GM10847 (cell line): Measurements from ENCODE around the gene MMP15.

Source experiments
- POLR2A ChIP-seq: IDR thresholded peaks from 2 replicates; pipeline ENCODE4 v1.6.1; 2011; ENCODE audit not compliant: insufficient read length; ENCODE audit errors: extremely low read depth

MMP15 gene

DNA sequence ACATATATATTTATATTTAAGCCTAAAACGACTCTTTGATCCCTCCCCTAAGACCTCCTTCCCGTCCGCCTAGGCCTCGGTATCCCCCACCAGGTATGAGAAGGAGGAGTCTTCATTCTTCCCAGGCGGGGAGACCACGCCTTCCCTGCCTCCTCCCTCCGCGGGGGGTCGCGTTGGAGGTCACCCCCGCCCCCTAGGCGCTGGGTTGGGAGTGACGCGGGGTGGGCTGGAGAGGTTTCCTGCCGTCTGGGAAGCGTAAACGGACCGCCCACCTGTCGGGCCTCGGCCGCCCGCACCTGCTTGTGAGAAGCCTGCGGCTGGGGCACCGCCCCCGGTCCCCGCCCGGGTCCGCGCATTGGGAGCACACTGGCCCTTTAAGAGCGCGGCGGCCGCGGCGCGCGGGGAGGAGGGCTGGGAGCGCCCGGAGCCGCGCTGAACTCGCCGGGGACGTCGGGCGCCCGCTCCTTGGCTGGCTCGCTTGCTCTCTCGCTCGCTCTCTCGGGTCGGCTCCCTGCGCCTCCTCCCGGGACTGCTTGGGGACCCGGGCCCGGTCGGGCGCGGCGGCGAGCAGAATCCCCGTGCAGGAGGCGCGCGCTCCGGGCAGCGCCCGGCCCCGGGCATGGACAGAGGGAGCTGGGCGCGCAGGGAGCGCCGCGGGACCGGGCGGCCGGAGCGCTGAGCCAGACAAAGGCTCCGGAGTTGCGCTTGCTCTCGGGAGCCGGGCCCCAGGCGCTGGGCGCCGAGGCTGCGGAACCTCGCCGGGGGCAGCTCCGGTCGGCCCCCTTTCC lies at the start of gene MMP15:
MMP15 (plus strand) TSS at position 404 of the 788 bp plus-strand sequence. CDS start 597 bp downstream, outside the sequence.
- no peak for TF ChIP-seq POLR2A

DNA sequence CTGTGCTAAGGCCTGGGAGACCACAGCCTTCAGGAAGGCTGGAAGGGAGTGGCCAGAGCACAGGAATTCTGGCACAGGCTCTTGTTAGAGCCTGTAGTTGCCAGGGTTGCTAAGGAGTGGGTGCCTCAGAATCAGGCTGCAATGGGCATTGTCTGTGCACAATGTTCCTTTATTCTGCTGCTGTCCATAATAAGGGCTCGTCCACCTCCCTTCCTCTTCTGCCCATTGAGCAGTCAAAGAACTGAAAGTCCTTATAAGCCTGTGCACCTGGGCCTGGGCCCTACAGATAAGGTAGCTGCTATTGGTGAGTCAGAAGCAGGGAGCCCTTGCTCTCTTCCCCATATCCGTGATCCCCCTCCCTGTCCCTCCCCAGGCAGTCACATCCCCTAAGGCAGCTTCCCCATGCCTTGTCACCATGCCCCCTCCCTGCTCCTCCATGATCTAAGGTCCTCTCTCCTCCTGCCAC lies 49.2 kb upstream of the MMP15 start:
- TF ChIP-seq POLR2A = no peak

DNA sequence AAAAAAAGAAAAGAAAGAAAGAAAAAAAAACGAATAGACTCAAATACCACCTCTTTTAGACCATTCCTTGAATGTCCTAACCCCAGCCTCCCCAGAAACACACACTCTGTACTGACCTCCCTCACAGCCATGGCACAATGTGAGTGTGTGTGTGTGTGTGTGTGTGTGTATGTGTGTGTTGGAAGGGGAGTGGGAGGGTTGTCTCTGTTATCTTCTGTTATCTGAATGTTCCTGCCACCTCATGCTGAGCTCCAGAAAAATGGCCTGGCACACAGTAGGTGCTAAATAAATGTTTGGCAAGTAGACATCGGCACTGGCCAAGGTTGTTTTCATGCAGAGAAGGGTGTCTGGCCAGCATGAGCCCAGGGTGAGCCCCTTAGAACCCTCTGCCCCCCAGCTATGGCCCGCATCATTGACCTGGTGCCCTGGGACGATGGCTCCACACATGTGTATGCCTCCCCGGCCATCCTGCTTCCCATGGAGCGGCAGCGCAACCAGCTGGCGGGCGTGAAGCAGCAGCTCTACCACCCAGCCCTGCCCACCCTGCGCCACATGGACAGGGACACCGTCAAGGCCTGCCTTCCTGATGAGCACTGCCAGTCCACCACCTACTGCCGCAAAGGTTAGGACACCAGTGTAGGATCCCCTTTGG lies 48.0 kb upstream of the MMP15 start:
- TF ChIP-seq POLR2A = no peak

DNA sequence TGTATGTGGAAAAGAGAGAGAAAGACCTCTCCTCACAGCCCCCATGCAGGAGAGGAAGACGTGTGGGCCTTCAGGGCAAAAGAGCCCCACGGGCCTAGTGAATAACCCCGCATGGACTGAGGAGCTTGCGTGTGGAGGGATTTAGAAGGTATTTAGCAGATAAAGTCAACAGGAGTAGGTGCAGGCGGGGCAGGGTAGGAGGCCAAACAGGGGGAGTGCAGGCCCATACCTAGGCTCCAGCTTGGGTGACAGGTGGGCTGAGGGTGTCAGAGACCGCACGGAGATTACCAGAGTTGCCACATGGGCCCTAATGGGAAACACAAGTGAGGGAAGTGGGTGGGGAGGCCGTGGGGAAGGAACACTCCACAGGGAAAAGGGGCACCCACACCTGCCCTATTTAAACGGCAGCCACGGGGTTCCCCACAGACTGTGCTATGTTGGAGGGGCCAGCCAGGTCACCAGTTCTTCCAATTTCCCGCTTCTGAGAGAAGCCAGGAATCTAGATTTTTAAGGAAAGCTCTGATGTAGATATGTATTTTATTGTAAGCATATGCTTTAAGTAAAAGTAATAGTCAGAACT lies 46.5 kb upstream of the MMP15 start:
- TF ChIP-seq POLR2A = no peak

DNA sequence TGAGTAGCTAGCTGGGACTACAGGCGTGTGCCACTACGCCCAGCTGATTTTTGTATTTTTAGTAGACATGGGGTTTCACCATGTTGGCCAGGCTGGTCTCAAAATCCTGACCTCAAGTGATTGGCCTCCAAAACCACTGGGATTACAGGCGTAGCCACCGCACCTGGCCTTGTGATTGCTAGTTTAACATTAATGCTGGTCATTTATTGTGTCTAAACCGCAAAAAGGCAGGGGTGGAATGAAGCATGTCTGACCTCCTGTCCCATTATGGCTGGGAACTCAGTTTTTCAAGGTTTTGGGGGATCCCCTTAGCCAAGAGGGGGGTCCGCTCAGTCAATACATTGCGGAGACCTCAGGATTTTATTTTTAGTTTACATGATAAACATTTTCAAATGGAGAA lies 43.9 kb upstream of the MMP15 start:
- TF ChIP-seq POLR2A = no peak

DNA sequence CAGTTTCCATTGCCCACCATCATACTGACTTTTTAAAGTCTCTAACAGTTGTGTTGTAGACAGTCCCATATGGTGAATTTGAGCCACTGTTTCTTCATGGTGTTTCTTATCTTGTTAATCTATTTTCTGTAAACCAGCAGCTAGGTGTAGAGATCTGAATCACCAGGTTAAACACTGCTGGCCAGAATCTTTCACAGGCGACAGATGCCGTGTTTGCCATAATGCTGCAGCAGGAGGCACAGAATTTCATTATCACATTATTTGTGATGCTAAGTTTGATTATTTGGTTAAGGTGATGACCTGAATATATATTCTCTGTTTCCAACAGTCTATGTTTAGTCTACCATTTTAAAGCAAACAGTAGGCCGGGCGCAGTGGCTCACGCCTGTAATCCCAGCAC lies 43.2 kb upstream of the MMP15 start:
- no peak for TF ChIP-seq POLR2A

DNA sequence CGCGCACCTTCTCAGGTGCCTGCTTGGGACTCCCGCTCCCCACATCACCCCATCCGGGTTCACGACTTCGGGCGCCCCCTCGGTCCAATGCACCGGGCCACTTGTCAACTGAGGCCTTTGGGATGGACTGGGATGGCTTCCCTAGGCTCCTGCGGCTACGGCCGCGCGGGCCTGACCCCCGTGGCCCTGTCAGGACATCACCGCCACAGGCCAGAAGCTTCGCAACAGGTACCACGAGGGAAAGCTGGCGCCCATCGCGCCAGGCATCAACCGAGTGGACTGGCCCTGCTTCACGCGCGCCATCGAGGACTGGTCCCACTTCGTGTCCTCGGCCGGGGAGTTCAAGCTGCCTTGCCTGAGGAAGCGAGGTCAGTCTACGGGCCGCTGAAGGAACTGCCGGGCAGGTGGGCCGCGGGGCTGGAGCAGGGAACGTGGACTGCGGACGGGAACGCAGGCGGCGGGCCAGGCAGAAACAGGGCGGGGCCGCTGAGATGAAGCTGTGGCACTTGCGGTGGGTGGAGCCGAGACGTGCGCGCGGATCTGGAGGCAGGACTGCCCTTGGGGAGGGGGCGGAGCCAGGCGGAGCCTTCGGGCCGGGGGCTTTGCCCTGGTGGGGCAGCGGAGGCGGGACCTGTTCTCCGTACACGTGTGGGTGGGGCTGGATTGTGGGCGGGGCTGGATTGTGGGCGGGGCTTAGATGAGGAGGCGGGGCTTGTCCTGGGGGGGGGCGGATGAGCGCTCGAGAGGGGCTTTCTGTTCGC lies 40.9 kb upstream of the MMP15 start:
- TF ChIP-seq POLR2A = no peak

DNA sequence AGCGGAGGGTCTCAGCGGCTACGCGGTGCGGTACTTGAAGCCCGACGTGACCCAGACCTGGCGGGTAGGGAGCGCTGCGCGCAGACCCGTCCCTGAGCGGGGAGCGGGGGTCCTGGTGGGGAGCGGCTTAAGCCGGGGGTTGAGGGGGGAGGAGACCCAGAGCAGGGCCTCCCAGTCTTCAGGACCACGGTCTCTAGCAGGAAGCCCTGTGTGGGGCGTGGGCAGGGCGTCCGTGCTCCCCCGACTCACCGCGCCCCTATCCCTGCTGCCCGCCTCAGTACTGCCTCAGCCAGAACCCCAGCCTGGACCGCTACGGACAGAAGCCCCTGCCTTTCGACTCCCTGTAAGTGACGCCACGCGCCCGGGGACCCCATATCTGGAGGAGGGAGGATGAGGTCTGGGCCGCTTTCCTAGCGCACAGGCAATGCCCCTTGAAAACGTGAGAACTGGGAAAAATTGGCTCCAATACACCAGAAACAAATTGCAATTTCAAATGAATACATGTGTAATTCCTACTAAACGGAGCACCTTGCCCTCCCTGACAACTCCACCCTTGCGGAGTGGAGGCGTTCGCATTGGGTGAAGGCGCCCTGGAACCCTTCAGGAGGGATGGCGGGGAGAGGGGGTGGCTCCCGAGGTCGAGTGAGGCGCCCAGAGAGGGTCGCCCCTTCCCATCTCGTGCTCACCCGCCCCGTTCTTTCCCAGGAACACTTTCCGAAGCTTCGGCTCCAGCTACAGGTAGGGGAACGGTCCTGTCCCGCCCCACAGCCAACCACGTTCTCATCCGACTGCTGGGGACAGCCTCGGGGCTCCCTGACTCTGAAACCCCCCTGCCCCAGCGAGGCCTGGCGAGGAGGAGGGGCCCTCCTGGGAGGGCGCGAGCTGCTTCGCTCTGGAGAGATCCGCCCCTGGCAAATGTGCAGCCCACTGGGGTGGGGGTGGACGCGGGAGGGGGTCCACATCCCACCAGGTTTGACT lies 40.1 kb upstream of the MMP15 start:
- TF ChIP-seq POLR2A = no peak

DNA sequence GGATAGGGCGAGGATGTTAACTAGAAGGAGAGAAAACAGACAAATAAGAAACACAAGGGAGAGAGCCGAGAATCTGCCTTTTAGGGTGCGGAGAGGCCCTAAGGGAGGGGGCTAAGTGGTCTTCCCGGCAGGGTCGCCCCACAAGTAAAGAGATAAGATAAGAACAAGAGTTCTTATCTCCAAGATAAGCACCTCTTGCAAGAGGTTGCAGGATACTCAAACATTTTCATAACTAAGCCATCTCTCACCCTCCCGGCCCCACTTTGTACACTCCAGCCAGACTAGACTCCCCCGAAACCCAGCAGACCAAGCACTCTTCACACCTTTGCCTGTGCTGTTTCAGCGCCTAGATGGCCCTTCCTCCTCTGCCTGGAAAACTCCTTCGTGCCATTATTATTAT lies 39.4 kb upstream of the MMP15 start:
- no peak for TF ChIP-seq POLR2A

DNA sequence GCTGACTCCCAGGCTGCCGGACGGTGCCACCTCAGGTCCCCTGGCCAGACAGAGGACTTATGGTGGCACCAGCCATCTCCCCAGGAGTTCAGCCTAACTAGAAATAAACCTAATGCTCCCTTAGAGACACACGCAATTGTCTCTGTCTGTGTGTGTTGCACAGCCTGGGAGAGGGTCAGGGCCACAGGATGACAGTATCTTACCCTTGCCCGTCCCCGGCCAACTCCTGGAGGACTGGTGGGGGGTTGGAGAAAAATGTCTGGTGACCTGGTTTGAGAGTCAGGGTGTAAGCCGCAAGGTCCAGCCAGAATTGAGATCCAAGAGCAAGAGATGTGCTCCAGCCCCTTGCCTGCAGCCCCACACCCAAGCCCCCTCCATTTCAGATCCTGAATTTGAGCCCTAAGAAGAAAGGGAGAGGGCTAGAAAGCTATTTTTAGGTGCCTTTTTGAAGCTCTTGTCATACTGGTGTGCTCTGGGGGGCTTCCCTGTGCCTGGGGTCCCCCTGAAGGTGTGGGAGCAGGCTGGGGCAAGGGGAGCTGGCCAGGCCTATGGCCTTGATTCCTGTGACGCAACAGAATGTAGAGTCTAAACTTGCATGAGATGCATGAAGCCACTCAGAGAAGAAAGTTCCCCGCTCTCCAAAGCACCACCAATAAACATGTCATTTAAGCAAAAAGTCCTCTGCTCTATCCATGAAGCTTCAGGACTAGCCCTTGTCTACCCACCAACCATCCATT lies 37.9 kb upstream of the MMP15 start:
- no peak for TF ChIP-seq POLR2A

DNA sequence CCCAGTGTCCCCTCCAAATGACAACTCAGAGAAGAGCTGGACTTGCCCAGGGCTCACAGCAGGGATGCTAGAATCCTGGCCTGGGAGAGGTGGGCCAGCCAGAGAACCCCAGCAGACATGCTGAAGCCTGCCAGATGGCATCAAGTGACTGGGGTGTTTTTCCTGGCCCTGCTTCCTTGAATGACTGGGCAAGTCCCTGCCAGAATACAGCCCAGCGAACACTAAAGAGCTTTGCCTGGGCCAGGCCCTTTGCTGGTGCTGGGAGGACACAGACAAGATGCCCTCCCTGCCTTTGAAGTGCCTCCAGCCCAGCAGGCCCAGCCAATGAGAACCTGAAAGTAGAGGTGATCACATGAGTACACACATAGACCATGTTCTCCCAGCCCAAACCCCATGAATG lies 36.6 kb upstream of the MMP15 start:
- TF ChIP-seq POLR2A = no peak

DNA sequence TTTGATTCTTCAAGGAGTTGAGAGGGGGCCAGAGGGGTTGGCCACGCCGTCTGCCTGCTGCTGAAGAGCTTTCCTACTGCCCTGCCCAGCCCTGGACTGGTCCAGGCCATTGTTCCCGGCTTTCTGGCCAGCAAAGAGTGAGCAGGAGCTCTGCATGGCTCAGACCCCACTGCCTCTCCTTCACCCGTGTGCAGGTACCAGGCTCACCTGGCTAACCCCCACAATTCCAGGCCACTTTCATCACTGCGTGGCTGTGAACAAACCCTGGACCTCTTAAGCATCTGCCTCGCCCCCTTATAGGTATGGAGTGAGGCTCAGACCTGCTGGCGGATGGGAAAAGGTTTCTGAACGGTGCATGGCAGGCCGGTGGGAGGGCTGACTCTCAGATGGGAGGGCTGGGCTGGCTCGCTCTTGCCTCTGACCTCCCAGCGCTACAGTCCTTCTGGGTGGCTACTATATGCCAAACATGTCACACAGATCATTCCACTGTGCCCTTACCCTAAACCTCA lies 33.9 kb upstream of the MMP15 start:
- TF ChIP-seq POLR2A = no peak

DNA sequence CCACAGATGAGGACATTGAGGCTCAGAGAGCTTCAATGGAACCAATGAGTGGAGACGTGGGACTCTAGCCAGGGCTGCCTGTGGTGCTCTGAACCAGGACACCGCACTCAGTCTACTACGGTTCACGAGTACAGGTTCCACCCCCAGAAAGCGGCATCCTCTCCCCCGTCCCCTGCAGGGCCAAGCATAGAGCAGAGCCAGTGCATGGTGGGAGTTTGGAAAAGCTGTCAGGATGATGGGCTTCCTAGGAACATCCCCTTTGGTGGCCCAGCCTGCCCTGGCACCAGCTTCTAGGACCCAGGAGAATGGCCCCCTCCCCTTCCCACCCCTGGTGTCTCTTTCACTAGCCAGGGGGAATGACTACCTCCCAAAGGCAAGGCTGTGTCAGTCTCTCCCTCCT lies 33.5 kb upstream of the MMP15 start:
- no peak for TF ChIP-seq POLR2A

DNA sequence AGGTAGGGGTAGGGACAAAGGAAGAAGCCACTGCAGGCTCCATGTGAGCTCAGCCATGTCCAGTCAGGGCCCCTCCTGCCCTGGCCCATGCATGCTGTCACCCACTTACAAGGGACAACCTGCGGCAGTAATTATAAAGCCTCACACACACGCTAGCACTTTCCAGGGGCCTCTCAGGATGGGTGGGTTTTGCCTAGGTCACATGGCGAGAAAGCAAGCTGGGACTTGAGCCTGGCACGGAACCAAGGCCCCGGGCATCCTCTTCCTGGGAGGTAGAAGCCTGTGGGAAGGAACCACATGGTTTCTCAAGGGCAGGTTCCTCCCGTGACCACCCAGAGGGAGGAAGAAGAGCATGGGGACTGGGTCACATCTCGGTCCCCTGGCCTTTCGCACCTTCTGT lies 32.1 kb upstream of the MMP15 start:
- TF ChIP-seq POLR2A = no peak

DNA sequence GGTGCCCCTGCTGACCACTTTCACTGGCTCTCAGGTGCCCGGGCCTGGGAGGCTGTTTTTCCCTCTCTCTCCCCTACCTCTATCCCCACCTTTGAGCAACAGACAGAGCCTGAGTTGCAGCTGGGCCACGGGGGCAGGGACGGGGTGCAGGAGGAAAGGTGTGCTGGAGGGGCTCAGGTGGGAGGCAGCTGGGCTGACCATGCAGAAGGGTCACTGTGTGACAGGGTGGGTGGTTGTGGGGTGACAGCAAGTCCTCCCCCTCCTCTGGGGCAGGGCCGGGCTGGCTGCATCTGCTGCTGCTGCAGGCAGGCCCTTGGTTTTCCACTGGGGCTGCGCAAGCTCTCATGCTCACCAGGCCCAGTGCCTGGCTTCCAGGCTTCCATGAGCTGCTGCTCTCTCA lies 31.7 kb upstream of the MMP15 start:
- no peak for TF ChIP-seq POLR2A
